ENCODE results near the gene ABCA2.
"Not testable (repeated sequence)": the region's sequence is repeated elsewhere in the genome, so short reads cannot be mapped to it uniquely, and the experiment has no call there.

Gene ABCA2

GRCh38 chr9:137014776-137015539 lies 13.1 kb downstream of the ABCA2 start:
- DNase-seq = no peak
- no peak for TF ChIP-seq POLR2A (IDR thresholded peaks at IDR 0.05; ENCODE audit: low read length)
- no peak for TF ChIP-seq GATA1 (IDR thresholded peaks at IDR 0.05; ENCODE audit: low read depth, low read length)

- no peak for DNase-seq
- TF ChIP-seq GATA1 (IDR thresholded peaks at IDR 0.05; ENCODE audit: low read depth, low read length) (no peak), POLR2A (IDR thresholded peaks at IDR 0.05; ENCODE audit: low read length) (no peak)
Measured at GRCh38 chr9:137014166-137014565, 13.9 kb downstream of the ABCA2 start.

GRCh38 chr9:137013571-137013940 lies 14.5 kb downstream of the ABCA2 start:
- TF ChIP-seq GATA1 (IDR thresholded peaks at IDR 0.05; ENCODE audit: low read depth, low read length) (no peak), POLR2A (IDR thresholded peaks at IDR 0.05; ENCODE audit: low read length) (no peak)
- DNase-seq = no peak

- TF ChIP-seq GATA1 (IDR thresholded peaks at IDR 0.05; ENCODE audit: low read depth, low read length) = no peak
- no peak for TF ChIP-seq POLR2A (IDR thresholded peaks at IDR 0.05; ENCODE audit: low read length)
- DNase-seq = peak in 1 of 2 experiments; percentile 30
Measured at GRCh38 chr9:137012694-137013570, 15.1 kb downstream of the ABCA2 start.

GRCh38 chr9:137011907-137012675 lies 15.9 kb downstream of the ABCA2 start:
- no peak for TF ChIP-seq GATA1 (IDR thresholded peaks at IDR 0.05; ENCODE audit: low read depth, low read length)
- TF ChIP-seq POLR2A (IDR thresholded peaks at IDR 0.05; ENCODE audit: low read length) = no peak
- no peak for DNase-seq

DNA sequence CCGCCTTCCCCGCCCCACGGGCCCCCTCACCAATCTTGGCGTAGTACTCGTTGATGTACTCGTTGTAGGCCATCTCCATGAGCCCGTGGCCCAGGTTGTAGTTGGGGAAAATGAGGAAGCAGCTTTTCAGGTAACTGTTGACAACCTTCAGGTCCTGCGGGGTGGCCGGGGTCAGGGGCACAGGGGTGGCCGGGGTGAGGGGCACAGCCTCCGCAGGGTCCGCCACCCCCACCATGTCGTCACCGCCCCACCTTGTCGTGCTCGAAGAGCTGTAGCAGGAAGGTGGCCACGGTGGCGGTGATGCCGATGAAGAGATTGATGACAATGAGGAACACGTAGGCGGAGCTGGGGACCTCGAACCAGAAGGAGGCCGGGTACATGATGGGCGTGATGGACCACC lies 16.9 kb downstream of the ABCA2 start:
- no peak for DNase-seq
- no peak for TF ChIP-seq POLR2A (IDR thresholded peaks at IDR 0.05; ENCODE audit: low read length)
- TF ChIP-seq GATA1 (IDR thresholded peaks at IDR 0.05; ENCODE audit: low read depth, low read length) = no peak

- DNase-seq = no peak
- TF ChIP-seq GATA1 (IDR thresholded peaks at IDR 0.05; ENCODE audit: low read depth, low read length) = no peak
- no peak for TF ChIP-seq POLR2A (IDR thresholded peaks at IDR 0.05; ENCODE audit: low read length)
Measured at GRCh38 chr9:137009938-137010732, 17.9 kb downstream of the ABCA2 start.

GRCh38 chr9:137009217-137009616 lies 18.8 kb downstream of the ABCA2 start:
- no peak for DNase-seq
- TF ChIP-seq GATA1 (IDR thresholded peaks at IDR 0.05; ENCODE audit: low read depth, low read length) = no peak
- TF ChIP-seq POLR2A (IDR thresholded peaks at IDR 0.05; ENCODE audit: low read length) = no peak

GRCh38 chr9:137008312-137008711 lies 19.7 kb downstream of the ABCA2 start:
- TF ChIP-seq GATA1 (IDR thresholded peaks at IDR 0.05; ENCODE audit: low read depth, low read length) = no peak
- TF ChIP-seq POLR2A (IDR thresholded peaks at IDR 0.05; ENCODE audit: low read length) = no peak
- DNase-seq = no peak

- DNase-seq = no peak
- TF ChIP-seq POLR2A (IDR thresholded peaks at IDR 0.05; ENCODE audit: low read length) = no peak
- no peak for TF ChIP-seq GATA1 (IDR thresholded peaks at IDR 0.05; ENCODE audit: low read depth, low read length)
Measured at GRCh38 chr9:137007816-137008270, 20.2 kb downstream of the ABCA2 start.

DNA sequence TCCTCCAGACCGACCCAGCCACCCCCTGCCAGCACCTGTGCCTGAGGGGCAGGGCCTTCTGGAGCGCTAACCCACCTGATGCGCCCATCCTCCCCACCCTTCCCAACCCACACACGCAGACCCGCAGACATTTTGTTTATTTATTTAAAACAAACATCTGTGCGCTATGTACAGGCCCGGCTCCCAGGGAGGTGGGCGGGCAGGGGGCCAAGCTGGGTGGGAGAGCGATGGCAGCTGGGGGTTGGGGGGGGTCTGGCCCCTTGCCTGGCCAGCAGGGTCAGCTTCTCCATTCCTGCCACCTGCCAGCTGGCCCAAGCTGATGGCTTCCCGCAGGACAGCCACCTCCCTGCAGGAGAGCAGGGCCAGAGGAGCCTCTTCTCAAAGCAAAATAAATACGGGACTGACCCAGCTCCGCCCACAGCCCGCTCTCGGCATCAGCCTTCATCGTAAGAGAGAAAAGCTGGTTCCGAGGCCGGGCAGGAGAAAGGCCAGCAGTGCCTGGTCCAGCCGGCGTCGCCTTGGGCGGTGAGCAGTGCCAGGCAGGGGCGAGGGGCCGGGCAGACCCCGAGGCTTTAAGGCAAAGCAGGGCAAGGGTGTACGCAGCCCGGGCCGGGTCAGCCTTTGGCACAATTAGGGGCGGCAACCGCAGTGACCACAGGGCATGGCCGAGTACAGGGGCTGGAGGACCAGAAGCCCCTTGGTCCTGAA lies 20.8 kb downstream of the ABCA2 start:
- TF ChIP-seq GATA1 (IDR thresholded peaks at IDR 0.05; ENCODE audit: low read depth, low read length) (no peak), POLR2A (IDR thresholded peaks at IDR 0.05; ENCODE audit: low read length) (no peak)
- no peak for DNase-seq

GRCh38 chr9:137006116-137007003 lies 21.7 kb downstream of the ABCA2 start:
- no peak for DNase-seq
- TF ChIP-seq GATA1 (IDR thresholded peaks at IDR 0.05; ENCODE audit: low read depth, low read length) (no peak), POLR2A (IDR thresholded peaks at IDR 0.05; ENCODE audit: low read length) (no peak)

GRCh38 chr9:137004285-137004684 lies 23.8 kb downstream of the ABCA2 start:
- DNase-seq = not testable (repeated sequence)

Measured in erythroblast (primary cell).